HG03571 (cell line): ENCODE data around the gene FAXC.
"Not testable (repeated sequence)": the region's sequence is repeated elsewhere in the genome, so short reads cannot be mapped to it uniquely, and the experiment has no call there.

Experiments used
- ATAC-seq: cut with Tn5 transposase; IDR thresholded peaks from one replicate; pipeline ENCODE4 v1.9.1; 2021; ENCODE audit not compliant: unreplicated experiment

The FAXC gene

DNA sequence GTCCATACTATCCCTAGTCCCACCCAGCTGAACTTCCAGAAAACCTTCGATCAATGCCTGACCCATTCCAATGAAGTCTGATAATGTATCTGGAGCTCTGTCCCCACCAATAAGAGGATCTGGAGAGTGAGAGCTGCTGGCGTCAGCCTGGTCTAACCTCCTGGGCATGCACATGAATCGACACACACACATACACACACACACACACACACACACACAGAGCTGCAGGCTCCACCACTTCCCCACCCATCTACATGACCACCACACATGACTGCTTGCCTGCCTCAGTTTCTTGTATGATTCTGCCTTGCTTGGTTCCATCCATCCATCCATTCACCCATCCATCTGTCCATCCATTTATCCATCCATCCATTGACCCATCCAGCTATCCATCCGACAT lies 60.8 kb downstream of the FAXC start:
- no peak for ATAC-seq

DNA sequence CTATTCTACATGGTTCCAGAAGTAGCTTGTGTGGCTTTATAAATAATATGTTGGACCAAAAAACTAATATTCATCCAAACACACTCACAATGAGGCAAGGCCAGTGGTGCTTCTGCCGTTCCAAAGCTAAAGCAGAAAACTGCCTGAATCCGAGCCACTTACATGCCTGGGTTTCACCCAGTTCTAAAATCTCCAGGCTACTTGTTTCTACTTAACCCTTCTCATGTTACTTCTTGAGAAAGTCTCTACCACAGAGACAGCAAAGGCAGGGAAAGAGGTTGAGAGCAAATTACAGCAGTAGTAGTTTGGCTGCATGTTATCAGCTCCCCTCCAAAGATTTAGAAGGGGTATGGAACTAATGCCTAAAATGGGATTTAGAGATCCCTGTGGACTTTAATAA lies 62.0 kb downstream of the FAXC start:
- ATAC-seq: no peak

DNA sequence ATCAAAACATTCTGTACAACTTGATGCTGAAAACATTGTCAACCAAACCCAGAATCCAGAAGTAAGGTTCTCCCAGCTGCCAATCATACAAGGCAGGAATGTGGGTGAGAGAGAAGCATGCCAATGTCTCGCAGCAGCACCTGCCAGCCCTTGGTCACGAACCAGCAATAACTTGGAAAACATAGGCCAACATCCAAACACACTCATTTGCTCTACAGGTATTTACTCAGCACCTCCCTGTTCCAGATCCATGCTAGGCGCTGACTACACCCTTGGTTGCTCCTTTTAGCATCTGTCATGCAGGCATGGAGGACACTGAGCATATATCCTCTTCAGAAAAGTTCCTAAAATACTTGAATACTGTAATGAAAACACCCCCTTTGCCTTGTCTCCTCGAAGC lies 63.6 kb downstream of the FAXC start:
- no peak for ATAC-seq

DNA sequence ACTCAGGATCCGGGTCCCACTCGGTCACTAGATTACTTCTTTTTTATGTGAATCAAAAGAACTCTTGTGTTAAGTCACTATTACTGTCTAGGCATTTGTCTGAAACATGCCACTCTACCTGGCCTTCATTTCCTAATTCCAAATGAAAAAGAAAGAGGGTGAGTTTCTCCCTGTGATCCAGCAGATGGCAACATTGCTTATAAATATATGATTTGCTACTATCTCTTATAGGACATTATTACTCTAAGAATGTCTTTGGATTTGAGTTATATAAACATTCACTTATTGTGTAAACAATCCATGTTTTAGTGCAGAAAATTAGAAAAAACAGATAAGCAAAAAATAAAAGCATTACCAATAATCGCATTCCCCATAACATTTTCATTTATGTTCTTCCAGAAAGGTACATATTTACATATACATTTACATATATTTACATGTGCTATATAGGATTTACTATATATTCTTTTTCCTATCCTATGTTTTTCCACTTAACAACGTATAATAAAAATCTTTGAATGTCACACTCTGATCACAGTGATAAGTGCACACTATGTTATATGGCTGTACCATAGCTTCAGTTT lies 66.9 kb downstream of the FAXC start:
- ATAC-seq: no peak

DNA sequence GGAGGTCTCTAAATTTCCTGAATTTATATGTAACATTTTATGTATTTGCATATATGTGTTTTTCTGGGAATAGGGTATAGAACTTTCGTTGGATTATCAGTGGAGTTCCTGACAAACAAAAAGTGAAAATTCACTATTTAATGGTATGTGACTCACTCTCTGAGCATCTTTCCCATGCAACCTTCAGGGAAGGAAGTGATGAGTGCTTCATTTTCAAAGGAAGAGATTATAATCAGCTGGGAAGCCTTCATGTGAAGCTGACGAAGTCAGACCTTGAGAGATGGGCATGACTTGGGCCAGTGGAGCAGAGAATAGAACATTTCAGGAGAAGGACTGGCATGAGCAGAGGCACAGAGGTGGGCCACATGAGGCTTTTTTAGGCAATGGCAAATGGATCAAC lies 72.7 kb downstream of the FAXC start:
- no peak for ATAC-seq

DNA sequence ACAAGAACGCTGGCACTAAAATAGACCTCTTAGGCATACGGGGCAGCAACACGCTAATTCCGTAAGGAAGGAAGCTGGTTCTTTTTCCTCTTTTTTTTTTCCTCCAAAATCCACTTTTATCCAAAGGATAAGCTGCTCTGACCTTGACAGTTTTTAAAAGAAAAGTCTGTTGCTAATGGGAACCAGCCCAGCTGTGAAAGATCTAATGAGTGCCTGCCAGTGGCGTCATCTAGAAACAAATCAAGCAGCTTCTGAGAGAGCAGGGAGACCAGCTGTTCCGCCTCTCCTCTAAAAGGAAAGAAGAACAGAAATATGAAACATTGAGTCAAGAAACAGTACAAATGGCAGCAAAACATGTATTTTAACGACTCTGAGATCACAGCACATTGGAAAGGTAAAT lies 78.6 kb downstream of the FAXC start:
- no peak for ATAC-seq

DNA sequence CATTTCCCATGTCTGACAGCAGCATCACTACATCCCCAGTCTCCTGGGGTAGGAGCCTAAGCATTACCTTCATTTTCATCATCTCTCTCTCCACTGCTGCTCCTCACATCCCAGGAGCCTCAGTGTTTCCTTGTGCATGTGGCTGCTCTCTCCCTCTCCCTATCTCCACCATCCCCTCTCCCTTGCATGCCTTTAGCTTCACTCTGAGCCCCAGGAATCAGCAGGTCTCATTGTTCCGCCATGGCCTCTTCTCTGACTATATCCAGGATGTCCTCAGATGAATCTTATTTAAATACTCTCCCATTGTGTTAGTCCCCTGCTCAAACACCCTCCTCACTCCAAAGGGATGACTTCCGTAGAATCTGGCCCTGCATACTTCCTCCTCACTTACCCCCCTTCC lies 79.4 kb downstream of the FAXC start:
- no peak for ATAC-seq

DNA sequence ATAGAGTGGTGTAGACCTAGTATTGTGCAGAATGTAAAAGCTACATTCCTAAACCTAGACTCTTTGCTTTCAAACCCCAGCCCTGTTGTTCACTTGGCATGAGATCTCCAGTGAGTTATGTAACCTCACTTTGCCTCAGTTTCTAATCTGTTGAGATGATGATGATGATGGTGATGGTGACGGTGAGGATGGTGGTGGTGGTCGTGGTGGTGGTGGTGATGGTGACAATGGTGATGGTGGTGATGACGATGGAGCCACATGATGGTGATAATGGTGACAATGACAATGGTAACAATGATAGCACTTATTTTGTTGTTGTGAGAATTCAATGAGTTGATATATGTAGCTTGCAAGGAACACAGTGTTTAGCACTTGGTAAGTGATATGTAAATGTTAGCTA lies 80.3 kb downstream of the FAXC start:
- ATAC-seq: no peak

DNA sequence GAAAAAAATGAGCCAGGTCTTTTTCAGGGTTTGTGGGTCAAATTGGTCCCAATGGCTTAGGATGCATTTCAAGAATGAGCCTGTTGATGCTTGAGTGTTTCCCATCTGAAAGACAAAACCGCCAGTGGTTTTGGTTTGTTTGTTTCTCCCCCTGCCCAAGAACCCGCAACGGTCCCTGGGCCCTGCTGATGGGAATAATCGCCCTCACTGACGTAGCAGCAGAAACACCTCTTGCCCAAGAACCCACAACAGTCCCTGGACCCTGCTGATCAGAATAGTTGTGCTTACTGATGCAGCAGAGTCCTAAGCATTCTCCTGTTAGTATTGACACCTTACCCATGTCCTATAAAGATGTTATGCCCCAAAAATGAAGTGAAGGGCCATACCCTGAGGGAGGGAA lies 82.5 kb downstream of the FAXC start:
- not testable (repeated sequence) for ATAC-seq

DNA sequence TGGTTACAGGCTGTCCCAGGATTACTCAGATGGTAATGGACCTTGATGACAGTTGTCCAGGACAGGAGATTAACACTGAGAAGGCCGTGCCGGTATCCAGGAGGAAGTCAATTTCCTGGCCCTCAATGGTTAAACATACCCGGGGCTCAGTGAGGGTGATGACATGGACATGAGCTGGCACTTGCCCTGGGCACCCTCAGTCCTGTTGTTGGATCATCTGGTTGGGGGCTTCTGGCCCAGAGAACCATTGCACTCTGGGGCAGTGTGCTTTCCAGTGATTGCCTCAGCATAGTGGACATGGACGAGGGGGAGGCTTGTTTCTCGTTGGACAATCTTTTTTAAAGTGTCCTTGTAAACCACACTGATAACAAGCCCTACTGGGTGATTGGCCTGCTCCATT lies 84.0 kb downstream of the FAXC start:
- ATAC-seq: not testable (repeated sequence)

DNA sequence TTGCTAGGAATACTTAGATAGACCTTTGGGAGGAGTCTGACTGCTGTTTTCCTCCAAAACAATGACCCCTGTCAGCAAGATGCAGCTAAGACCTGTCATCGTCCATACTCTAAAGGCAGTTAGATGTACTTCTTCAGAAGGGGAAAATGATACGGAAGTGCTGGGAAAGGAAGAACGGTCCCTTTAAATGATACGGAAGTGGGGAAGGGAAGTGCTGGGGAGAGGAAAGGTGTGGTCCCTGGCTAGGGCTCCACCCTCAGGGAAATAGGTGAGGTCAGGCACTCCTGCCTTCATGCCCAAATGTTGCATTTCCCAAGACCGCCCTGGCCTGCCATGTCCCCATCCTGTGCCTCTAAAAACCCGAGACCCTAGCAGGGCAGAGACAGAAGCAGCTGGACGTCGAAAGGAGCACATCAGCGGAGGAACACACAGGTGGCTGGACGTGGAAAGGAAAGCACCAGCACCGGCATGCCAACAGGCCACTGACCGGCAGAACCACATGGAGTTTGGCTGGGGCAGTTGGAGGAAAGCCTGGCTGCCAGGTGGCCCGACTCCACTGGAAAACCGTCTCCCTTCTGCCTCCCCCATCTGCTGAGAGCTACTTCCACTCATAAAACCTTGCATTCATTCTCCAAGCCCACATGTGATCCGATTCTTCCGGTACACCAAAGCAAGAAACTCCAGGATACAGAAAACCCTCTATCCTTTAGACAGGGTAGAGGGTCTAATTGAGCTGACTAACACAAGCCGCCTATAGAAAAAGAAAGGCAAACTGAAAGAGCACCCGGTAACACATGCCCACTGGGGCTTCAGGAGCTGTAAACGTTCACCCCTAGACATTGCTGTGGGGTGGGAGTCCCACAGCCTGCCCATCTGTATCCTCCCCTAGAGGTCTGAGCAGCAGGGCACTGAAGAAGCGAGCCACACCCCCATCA lies 94.6 kb downstream of the FAXC start:
- no peak for ATAC-seq

DNA sequence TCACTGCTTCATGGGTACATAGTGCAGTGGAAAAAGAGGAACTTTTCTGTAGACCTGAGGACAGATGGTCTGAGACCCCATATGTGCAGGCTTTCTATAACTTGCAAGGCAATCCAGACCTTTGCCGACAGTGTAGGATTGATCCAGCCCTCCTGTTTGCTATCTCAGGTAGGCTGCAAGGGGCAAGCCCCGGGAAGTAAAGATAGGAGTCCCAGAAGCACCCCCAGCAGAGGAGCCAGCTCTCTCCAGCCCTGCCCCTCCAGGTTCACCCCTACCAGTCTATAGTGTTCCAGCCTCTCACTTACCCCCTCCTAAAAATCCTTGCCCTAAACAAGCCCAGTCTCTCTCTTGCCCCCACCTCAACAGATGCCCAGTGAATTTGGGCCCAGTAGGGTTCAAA lies 96.2 kb downstream of the FAXC start:
- ATAC-seq: no peak

DNA sequence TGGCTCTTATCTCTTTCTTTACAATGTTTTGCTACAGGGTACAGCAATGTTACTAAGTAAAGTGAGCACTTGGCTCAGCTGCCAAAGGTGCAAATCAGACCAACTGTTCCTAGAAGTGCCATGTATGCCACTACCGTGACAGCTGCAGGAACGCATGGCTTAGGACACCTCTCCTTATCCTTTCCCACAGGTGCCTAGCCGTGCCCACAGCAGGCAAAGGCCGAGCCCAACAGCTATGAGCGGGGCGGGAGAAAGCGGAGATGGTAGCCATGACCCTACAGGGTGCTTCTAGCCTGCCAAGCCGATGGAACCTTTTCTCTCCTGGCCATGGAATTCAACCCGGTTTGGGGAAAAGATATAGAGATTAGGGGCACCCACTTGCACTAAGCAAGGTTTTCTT lies 97.1 kb downstream of the FAXC start:
- no peak for ATAC-seq

DNA sequence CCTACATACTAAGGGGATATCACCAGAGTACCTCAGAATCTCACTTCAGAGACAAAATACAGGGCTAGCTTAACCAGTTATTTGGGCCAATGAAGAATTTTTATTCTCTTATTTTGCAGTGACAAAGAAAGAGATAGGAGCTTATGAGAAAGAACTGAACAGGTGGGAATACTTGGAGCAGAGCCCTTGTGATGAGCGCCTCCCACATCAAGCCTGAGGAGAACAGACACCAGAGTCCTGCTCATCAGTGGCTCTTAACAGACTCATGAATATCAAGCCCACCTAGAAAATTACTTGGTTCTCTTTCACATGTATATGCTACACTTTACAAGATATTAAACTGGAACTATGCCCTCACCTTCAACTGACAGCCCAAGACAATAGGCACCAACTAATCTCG lies 99.0 kb downstream of the FAXC start:
- no peak for ATAC-seq

DNA sequence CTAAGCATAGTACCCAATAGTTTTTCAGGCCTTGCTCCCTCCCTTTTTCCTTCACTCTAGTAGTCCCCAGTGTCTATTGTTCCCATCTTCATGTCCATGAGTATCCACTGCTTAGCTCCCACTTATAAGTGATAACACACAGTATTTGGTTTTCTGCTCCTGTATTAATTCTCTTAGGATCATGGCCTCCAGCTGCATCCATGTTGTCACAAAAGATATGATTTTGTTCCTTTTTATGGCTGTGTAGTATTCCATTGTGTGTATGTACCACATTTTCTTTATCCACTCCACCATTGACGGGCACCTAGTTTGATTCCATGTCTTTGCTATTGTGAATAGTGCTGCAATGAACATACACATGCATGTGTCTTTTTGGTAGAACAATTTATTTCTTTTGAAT lies 102.9 kb downstream of the FAXC start:
- ATAC-seq: no peak

DNA sequence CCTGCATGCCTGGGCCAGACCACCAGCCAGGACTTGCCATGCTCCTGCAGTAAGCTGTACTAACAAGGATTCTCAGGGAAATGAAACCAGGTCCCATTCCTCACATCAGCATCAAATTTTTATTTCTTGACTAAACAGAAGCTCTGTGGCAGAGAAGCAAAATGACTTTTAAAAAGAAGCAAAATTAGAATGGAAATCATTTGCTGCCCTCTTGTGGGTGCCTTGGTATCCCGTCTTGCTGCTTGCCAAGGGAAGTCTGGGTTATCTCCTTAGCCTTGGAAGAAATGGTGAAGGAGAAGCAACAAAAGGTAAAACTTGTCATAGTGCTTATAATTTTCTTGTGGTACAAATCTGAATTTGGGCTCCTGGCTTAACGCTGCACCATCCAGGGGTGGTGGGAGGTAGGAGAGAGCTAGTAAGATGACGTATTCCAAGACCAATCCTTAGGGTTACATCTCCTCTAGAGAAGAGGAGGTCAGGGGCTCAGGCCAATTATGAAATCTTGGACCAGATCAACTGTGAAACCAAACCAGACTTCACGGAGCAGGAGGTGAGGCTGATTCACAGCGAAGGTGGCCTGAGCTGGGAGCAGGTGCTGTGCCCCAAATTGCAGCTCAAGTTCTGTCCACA lies 107.5 kb downstream of the FAXC start:
- no peak for ATAC-seq

DNA sequence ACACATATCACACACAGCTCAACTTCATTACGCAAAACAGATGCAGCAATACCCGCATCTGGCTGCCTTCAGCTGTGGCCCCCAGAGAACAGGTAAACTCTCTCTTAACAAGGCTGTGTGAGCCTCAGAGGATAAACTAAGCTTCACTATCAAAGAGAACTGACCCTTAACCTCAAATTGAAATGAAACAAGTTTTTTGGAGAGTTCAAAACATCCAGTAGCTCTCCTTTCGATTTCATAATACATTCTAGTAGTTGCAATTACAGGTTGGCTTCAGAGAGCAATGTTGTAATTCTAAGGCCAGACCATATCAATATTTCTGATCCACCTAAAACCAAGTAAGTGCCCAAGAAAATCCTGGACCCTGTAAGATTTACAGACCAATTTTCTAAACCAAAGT lies 113.5 kb downstream of the FAXC start:
- ATAC-seq: no peak

DNA sequence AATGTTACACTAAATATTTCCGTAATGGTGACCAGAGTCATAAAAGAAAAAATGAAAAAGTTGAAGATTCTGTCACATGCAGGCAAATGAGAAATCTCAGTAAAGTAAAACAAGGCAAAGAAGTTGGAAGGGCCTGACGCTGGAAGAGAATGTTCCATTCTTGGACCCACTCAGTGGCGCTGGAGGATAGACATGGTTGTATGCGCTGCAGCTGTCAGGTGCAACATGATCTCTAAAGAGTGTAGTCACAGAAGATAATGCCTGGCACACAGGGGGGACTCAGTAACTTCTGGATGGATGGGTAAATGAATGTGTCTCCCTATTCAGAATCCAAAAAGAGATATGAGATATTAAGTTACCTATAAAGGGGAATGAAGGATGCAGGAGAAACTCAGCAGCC lies 116.3 kb downstream of the FAXC start:
- no peak for ATAC-seq

DNA sequence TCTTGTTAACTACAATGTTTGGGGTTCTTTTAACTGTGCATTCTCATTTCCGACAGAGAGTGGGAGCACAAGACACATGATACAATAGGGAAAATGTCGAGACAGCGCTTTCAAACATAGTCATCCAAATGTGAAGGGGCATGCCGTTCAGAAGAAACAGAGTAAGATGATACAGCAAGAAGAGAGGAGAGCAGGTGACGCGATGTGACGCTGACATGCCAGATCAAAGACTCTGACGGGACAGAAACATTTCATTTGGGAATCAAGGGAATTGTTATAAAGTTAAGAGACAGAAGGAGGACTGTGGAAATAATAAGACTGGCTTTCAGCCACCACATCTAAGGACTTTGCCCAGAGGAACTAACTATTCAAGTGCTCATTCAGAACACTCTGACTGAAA lies 117.4 kb downstream of the FAXC start:
- ATAC-seq: no peak

DNA sequence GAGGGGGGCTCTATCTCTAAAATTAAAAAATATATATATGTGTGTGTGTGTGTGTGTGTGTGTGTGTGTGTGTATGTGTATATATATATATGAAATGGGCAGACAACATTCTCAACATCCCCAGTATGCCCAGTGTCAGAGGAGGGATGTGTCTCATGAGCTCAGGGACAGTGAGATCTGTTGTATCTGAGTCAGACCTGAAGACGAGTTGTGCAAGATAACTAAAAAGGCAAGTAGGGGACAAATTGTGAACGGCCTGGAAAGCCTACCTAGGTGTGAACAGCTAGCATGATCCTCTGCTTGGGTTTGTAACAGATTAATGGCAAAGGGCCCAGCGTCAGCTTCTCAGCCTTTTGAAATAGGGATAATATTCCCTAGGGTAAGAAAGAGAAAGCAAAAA lies 124.3 kb downstream of the FAXC start:
- ATAC-seq: no peak
